ENCODE data around the gene TMEM217. TPM values are rescaled to one million over a fixed set of nuclear protein-coding genes. Genes with fewer than 3 reads are reported as not detected.

Gene TMEM217
- polyA plus RNA-seq, 1 experiment, result 7.7 TPM

DNA sequence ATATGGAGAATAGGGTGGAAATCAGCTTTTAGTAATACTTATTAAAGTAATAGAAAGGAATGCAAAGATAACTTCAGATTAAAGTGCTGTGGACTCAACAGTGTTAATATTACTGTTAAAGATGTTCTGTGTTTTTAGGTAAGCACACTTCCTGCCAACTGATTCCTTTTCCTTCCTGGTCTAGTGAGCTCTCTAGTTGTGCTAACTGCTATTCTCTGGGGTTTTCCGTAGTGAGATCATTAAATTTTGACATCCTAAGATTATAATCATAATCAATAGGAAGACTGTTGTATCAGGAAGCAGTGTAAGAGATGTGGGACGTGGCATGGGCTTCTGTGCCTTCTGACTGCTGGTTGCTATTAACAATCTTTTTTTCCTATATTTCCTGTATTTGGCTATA, 1.2 kb upstream of the TMEM217 start:
- no peaks in the 10 kb centered on the region for H3K27me3 ChIP-seq (ENCODE audit: control insufficient read depth, insufficient read depth, low read length)
- POLR2A ChIA-PET, result interaction anchor here (0.7 kb wide), 1 partner anchor 578 kb away, joined by 3 read pairs; no protein-coding TSS in a partner anchor
- H3K27ac ChIP-seq (ENCODE audit: low read depth, low read length), result no peak overlapping the region
- H3K4me3 ChIP-seq (ENCODE audit: low read depth, low read length), result peak overlapping the region; percentile 90
- CTCF ChIA-PET, result interaction anchor here (1.4 kb wide), 1 partner anchor 44 kb away, joined by 3 read pairs; no protein-coding TSS in a partner anchor
- DNase-seq (ENCODE audit: low read depth, low spot score), result no peak
- no peaks in the 10 kb centered on the region for H3K9me3 ChIP-seq (ENCODE audit: control insufficient read depth, insufficient read depth, low read length)
- TF ChIP-seq, protein P1, sequence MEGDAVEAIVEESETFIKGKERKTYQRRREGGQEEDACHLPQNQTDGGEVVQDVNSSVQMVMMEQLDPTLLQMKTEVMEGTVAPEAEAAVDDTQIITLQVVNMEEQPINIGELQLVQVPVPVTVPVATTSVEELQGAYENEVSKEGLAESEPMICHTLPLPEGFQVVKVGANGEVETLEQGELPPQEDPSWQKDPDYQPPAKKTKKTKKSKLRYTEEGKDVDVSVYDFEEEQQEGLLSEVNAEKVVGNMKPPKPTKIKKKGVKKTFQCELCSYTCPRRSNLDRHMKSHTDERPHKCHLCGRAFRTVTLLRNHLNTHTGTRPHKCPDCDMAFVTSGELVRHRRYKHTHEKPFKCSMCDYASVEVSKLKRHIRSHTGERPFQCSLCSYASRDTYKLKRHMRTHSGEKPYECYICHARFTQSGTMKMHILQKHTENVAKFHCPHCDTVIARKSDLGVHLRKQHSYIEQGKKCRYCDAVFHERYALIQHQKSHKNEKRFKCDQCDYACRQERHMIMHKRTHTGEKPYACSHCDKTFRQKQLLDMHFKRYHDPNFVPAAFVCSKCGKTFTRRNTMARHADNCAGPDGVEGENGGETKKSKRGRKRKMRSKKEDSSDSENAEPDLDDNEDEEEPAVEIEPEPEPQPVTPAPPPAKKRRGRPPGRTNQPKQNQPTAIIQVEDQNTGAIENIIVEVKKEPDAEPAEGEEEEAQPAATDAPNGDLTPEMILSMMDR (IDR thresholded peaks at IDR 0.05; ENCODE audit: low read depth, low read length), result no peak

DNA sequence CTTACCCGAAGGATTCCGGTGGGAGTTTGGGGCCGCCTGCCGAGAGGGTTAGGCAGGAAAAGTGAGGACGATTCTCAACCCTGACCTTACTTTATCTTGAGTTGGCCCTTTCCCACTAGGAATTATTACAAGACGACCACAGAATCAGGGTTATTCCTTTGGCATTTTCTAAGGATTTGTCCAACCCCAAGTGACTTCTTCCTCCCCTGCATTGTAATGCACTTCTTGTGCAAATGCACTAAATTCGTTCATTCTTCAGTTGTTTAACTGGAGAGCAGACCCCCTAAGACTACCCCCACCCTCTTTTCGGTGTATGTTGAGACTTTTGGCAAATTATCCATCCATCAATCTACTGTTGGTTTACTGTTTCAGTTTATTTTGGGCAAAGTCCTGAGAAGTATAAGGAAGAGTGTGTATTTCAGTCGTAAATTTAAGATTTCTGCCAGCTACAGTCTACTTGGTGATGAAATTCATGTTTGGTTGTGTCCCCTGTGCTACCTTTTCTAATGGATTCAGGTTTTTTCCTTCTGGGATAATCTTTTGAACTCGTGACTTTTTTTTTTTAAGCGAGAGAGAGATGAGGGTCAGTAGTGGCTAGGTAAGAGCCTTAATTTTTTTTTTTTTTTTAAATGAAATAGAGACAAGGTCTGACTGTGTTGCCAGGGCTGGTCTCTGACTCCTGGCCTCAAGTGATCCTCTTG, 611 bp upstream of the TMEM217 start:
- Histone ChIP-seq H3K9me3 (ENCODE audit: control insufficient read depth, insufficient read depth, low read length) (no peaks in the 10 kb centered on the region), H3K27me3 (ENCODE audit: control insufficient read depth, insufficient read depth, low read length) (no peaks in the 10 kb centered on the region), H3K4me3 (ENCODE audit: low read depth, low read length) (peak overlapping the region; percentile 90), H3K27ac (ENCODE audit: low read depth, low read length) (peak overlapping the region; percentile 90)
- no peak for DNase-seq (ENCODE audit: low read depth, low spot score)
- ChIA-PET CTCF (interaction anchor here (1.4 kb wide), 1 partner anchor 45 kb away, joined by 3 read pairs; no protein-coding TSS in a partner anchor), POLR2A (interaction anchor here (0.7 to 1.2 kb wide), 5 partner anchors 16 to 578 kb away, joined by 3 to 18 read pairs (median 5); no protein-coding TSS in a partner anchor)
- TF ChIP-seq, protein P1 (IDR thresholded peaks at IDR 0.05; ENCODE audit: low read depth, low read length), result peak; percentile 15; the same call in 1 of the 2 replicates

DNA sequence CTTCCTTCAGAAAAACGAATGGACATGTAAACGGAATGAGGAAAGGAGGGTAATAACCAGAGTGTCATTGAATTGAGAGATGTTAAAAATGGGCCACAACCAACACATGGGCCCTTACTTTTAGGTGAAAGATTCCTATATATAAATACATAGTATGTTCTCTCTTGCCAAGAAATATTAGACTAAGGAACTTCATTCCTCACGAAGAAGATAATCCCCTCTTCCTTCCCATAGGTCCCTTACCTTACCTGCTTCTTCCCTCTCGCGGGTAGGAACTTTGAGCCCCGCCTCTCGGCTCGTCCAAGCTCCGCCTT, 667 bp downstream of the TMEM217 start:
- no peak overlapping the region for H3K27ac ChIP-seq (ENCODE audit: low read depth, low read length)
- ChIA-PET CTCF (no interaction called here), POLR2A (interaction anchor here (1.0 to 1.3 kb wide), 5 partner anchors 13 to 129 kb away, joined by 3 to 18 read pairs (median 3); no protein-coding TSS in a partner anchor)
- no peaks in the 10 kb centered on the region for H3K27me3 ChIP-seq (ENCODE audit: control insufficient read depth, insufficient read depth, low read length)
- H3K9me3 ChIP-seq (ENCODE audit: control insufficient read depth, insufficient read depth, low read length), result no peaks in the 10 kb centered on the region
- peak overlapping the region; percentile 90 for H3K4me3 ChIP-seq (ENCODE audit: low read depth, low read length)
- TF ChIP-seq, protein P1 (IDR thresholded peaks at IDR 0.05; ENCODE audit: low read depth, low read length), result no peak
- DNase-seq (ENCODE audit: low read depth, low spot score), result no peak

DNA sequence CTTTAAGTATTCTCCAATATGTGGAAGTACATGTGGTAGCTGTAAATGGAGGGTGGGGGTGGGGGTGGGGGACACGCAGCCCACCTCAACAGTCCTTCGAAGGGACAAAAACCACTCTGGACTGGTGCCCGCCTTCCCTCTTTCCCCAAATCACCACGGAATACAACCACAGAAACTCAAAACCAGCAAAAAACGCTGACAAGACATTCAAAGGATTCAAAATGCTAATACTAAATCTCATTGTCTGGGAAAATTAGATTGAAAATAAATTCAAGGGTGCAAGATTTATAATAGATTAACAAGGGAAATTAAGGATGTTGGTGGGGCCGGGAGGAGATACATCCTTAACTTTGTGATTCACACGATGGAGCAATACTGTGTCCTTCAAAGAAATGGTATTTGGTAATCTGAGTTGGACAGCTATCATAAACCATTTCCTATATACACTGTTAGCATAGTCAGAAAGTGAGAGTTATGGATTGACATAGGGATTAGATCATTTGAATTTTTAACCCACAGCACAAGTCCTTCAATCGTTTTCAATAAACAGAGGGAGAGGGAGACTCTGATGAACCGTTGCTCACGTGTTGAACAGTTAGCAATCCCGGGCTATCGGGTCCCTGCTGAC, 1.1 kb downstream of the TMEM217 start:
- ChIA-PET CTCF (interaction anchor here (1.1 kb wide), 1 partner anchor 239 kb away, joined by 3 read pairs; no protein-coding TSS in a partner anchor), POLR2A (interaction anchor here (1.1 to 1.3 kb wide), 3 partner anchors 12 to 63 kb away, joined by 3 to 5 read pairs (median 3); no protein-coding TSS in a partner anchor)
- no peak for DNase-seq (ENCODE audit: low read depth, low spot score)
- no peak overlapping the region for H3K27ac ChIP-seq (ENCODE audit: low read depth, low read length)
- TF ChIP-seq, protein P1 (IDR thresholded peaks at IDR 0.05; ENCODE audit: low read depth, low read length), result no peak
- H3K4me3 ChIP-seq (ENCODE audit: low read depth, low read length), result peak overlapping the region; percentile 90
- H3K27me3 ChIP-seq (ENCODE audit: control insufficient read depth, insufficient read depth, low read length), result no peaks in the 10 kb centered on the region
- no peaks in the 10 kb centered on the region for H3K9me3 ChIP-seq (ENCODE audit: control insufficient read depth, insufficient read depth, low read length)

DNA sequence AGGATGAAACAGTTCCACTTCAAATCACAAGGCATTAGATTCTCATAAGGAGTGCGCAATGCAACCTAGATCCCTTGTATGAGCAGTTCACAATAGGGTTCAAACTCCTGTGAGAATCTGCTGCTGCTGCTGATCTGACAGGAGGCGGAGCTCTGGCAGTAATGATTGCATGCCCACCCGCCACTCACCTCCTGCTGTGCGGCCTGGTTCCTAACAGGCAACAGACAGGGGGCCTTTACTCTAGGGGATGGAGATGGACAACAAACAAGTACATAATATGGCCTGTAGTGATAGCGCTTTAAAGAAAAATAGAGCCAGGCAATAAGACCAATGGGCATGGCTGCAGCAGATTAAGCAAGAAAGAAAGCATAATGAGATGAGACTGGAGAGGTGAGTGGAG, 3.1 kb downstream of the TMEM217 start:
- TF ChIP-seq, protein P1 (IDR thresholded peaks at IDR 0.05; ENCODE audit: low read depth, low read length), result no peak
- DNase-seq (ENCODE audit: low read depth, low spot score), result no peak
- CTCF ChIA-PET, result no interaction called here
- no peak overlapping the region for H3K27ac ChIP-seq (ENCODE audit: low read depth, low read length)
- no peaks in the 10 kb centered on the region for H3K9me3 ChIP-seq (ENCODE audit: control insufficient read depth, insufficient read depth, low read length)
- POLR2A ChIA-PET, result no interaction called here
- H3K4me3 ChIP-seq (ENCODE audit: low read depth, low read length), result no peak overlapping the region
- H3K27me3 ChIP-seq (ENCODE audit: control insufficient read depth, insufficient read depth, low read length), result no peaks in the 10 kb centered on the region

Data from AG04450 (cell line).